Upper lobe of left lung (tissue), 4 donors: ENCODE data around the gene CAPN10.

Experiments used
- CTCF ChIP-seq, 6 experiments: fragments of 450-650 bp in 4 of 6; fragments of 200-600 bp in 2 of 6; sonication (generic) in 2 of 6; IDR thresholded peaks; one replicate each; pipeline ENCODE4 v1.5.1; 2016 to 2019; ENCODE audit warnings: antibody characterized with exemption in 6 of 6
- POLR2A ChIP-seq, 4 donors: fragments of 450-650 bp; IDR thresholded peaks; one replicate each; pipeline ENCODE4 v1.5.1; 2016 to 2017; ENCODE audit warnings: antibody characterized with exemption in 4 of 4, mild to moderate bottlenecking in 2 of 4
- POLR2AphosphoS5 ChIP-seq, 2 donors: sonication (generic); formaldehyde crosslinking; IDR thresholded peaks; one replicate each; pipeline ENCODE4 v1.5.1; 2017; ENCODE audit warnings: antibody characterized with exemption in 2 of 2

GRCh38 chr2:240648155-240648649 lies 61.7 kb downstream of the CAPN10 start:
- TF ChIP-seq POLR2AphosphoS5 (IDR thresholded peaks at IDR 0.05) (no peak), CTCF (IDR thresholded peaks at IDR 0.05) (no peak), POLR2A (IDR thresholded peaks at IDR 0.05) (no peak)
